PC-9 (cell line): ENCODE results near the gene CAPZA1. TPM values are rescaled to one million over a fixed set of nuclear protein-coding genes. Genes with fewer than 3 reads are reported as not detected.

Source experiments
- BruUV-seq: library from RNA; stranded (reverse); fragments of 400-500 nt; replicated peaks from 2 replicates; lab custom pipeline; 2021; lab: Mats Ljungman, UMichigan
- CTCF ChIA-PET: fragments of 300-600 bp; sonication (Branson Sonifier 250); formaldehyde crosslinking; loops from one replicate; lab custom pipeline; 2022; ENCODE audit warnings: antibody characterized with exemption; lab: Charles Lee
- POLR2A ChIA-PET: fragments of 300-600 bp; sonication (Branson Sonifier 250); formaldehyde crosslinking; loops from one replicate; lab custom pipeline; 2022; ENCODE audit warnings: antibody characterized with exemption; ENCODE audit not compliant: unreplicated experiment; lab: Charles Lee
- DNase-seq, 2 experiments: peaks; one replicate each; pipeline versions ENCODE4 v3.0.0 to v3.0.0-alpha.2; 2015 to 2022; ENCODE audit warnings: mixed read lengths in 1 of 2
- H2AFZ ChIP-seq: fragments of 200-600 bp; sonication (generic); 2 replicates; pipeline ENCODE4 v1.8.1; 2017; ENCODE audit warnings: antibody characterized with exemption
- H3F3A ChIP-seq: fragments of 200-600 bp; sonication (generic); 2 replicates; pipeline ENCODE4 v1.8.1; 2017; ENCODE audit warnings: antibody characterized with exemption, mild to moderate bottlenecking, low read depth; ENCODE audit not compliant: insufficient read depth
- H3K27ac ChIP-seq: fragments of 200-600 bp; sonication (generic); 2 replicates; pipeline ENCODE4 v1.6.1; 2016; ENCODE audit warnings: mixed run types
- H3K27me3 ChIP-seq: fragments of 200-600 bp; sonication (generic); 2 replicates; pipeline ENCODE4 v1.6.1; 2016; ENCODE audit warnings: low read depth, mixed run types; ENCODE audit not compliant: insufficient read depth
- H3K36me3 ChIP-seq: fragments of 200-600 bp; sonication (generic); 2 replicates; pipeline ENCODE4 v1.6.1; 2016; ENCODE audit warnings: low read depth, mixed run types
- H3K4me1 ChIP-seq: fragments of 200-600 bp; sonication (generic); replicated peaks from 2 replicates; pipeline ENCODE4 v1.6.1; 2016; ENCODE audit warnings: mixed run types; ENCODE audit not compliant: insufficient read depth
- H3K4me2 ChIP-seq: fragments of 200-600 bp; sonication (generic); 2 replicates; pipeline ENCODE4 v1.6.1; 2017; ENCODE audit warnings: mixed run types
- H3K4me3 ChIP-seq: fragments of 200-600 bp; sonication (generic); 2 replicates; pipeline ENCODE4 v1.6.1; 2016; ENCODE audit warnings: mixed run types
- H3K79me2 ChIP-seq: fragments of 200-600 bp; sonication (generic); 2 replicates; pipeline ENCODE4 v1.6.1; 2017; ENCODE audit warnings: low read depth, mixed run types
- H3K9me2 ChIP-seq: fragments of 200-600 bp; sonication (generic); 2 replicates; pipeline ENCODE4 v1.8.1; 2017; ENCODE audit warnings: mild to moderate bottlenecking; ENCODE audit not compliant: insufficient read depth
- H3K9me3 ChIP-seq: fragments of 200-600 bp; sonication (generic); 2 replicates; pipeline ENCODE4 v1.8.1; 2016; ENCODE audit warnings: low read depth; ENCODE audit not compliant: insufficient read depth
- H4K20me1 ChIP-seq: fragments of 200-600 bp; sonication (generic); 2 replicates; pipeline ENCODE4 v1.8.1; 2017; ENCODE audit not compliant: insufficient read depth
- EZH2 ChIP-seq: fragments of 200-600 bp; sonication (generic); IDR thresholded peaks from 2 replicates; pipeline ENCODE4 v1.8.0; 2017; ENCODE audit warnings: antibody characterized with exemption, low read depth
- intact Hi-C: fragments of 100-400 bp; cut with micrococcal nuclease; formaldehyde crosslinking; loops from one replicate; pipeline ENCODE4 v1.10.0; 2022; ENCODE audit not compliant: unreplicated experiment
- total RNA-seq: library from RNA; stranded (reverse); gene quantifications from 2 replicates; pipeline ENCODE4 v1.2.3, GENCODE V29; 2021
- TF ChIP-seq, protein P1 (sequence below): fragments of 200-600 bp; sonication (generic); conservative IDR thresholded peaks from 2 replicates; pipeline ENCODE4 v1.6.1; 2017; ENCODE audit warnings: mixed run types, antibody characterized with exemption, mild to moderate bottlenecking, moderate library complexity

CAPZA1 gene
- total RNA-seq, 1 experiment from 2014 or later: 145 TPM

- no peak for DNase-seq
- no peaks in the 10 kb centered on the region for H3F3A ChIP-seq
- no peak overlapping the region for H3K4me2 ChIP-seq
- peaks cover 5% of the 10 kb centered on the region; the same call in 1 of the 2 replicates for H3K36me3 ChIP-seq
- H3K79me2 ChIP-seq: 0 out of 2 replicates have a peak, but pooled peaks cover 5% of the 10 kb centered on the region
- no peak overlapping the region for H3K4me3 ChIP-seq
- intact Hi-C loops: no loop called here
- no peak overlapping the region for H3K27ac ChIP-seq
- CTCF ChIA-PET: no interaction called here
- no peaks in the 10 kb centered on the region for H3K4me1 ChIP-seq
- POLR2A ChIA-PET: no interaction called here
- no peaks in the 10 kb centered on the region for H3K27me3 ChIP-seq
- H2AFZ ChIP-seq: no peak overlapping the region
- no TSS peak for BruUV-seq
- no peaks in the 10 kb centered on the region for H3K9me2 ChIP-seq
- no peaks in the 10 kb centered on the region for H3K9me3 ChIP-seq
- no peaks in the 10 kb centered on the region for H4K20me1 ChIP-seq
- no peak for TF ChIP-seq EZH2
- TF ChIP-seq, protein P1, sequence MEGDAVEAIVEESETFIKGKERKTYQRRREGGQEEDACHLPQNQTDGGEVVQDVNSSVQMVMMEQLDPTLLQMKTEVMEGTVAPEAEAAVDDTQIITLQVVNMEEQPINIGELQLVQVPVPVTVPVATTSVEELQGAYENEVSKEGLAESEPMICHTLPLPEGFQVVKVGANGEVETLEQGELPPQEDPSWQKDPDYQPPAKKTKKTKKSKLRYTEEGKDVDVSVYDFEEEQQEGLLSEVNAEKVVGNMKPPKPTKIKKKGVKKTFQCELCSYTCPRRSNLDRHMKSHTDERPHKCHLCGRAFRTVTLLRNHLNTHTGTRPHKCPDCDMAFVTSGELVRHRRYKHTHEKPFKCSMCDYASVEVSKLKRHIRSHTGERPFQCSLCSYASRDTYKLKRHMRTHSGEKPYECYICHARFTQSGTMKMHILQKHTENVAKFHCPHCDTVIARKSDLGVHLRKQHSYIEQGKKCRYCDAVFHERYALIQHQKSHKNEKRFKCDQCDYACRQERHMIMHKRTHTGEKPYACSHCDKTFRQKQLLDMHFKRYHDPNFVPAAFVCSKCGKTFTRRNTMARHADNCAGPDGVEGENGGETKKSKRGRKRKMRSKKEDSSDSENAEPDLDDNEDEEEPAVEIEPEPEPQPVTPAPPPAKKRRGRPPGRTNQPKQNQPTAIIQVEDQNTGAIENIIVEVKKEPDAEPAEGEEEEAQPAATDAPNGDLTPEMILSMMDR: no peak
These were observed 70.2 kb downstream of the CAPZA1 start for GRCh38 chr1:112689842-112690237.

GRCh38 chr1:112692681-112693080, 73.0 kb downstream of the CAPZA1 start:
- CTCF ChIA-PET: no interaction called here
- POLR2A ChIA-PET: no interaction called here

DNA sequence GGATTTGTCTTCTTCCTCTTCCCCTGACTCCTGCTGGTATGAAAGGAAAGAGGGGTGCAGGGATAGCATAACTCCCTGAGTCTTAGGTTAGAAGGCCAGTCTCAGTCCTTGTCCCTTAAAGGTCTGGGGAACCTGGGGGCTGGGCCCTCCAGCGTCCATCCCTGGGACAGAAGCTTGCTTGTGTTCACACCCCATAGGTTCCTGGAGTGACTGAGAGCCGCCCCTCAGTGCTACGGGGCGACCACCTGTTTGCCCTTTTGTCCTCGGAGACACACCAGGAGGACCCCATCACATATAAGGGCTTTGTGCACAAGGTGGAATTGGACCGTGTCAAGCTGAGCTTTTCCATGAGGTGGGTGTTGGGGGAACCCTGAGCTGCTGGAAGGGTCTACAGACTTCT, 74.2 kb downstream of the CAPZA1 start:
- DNase-seq: no peak
- Histone ChIP-seq H3K4me1 (peaks cover 7% of the 10 kb centered on the region), H3F3A (peaks cover 19% of the 10 kb centered on the region; the same call in 1 of the 2 replicates), H4K20me1 (no peaks in the 10 kb centered on the region), H3K79me2 (no peaks in the 10 kb centered on the region), H3K9me3 (no peaks in the 10 kb centered on the region), H3K4me2 (no peak overlapping the region), H3K36me3 (peaks cover 10% of the 10 kb centered on the region; the same call in 1 of the 2 replicates), H3K27ac (no peak overlapping the region), H3K9me2 (no peaks in the 10 kb centered on the region), H3K27me3 (no peaks in the 10 kb centered on the region), H2AFZ (no peak overlapping the region), H3K4me3 (no peak overlapping the region)
- ChIA-PET POLR2A (no interaction called here), CTCF (no interaction called here)
- TF ChIP-seq, protein P1: no peak
- no peak for TF ChIP-seq EZH2
- BruUV-seq: no TSS peak
- intact Hi-C loops: no loop called here

More at GRCh38 chr1:112692681-112693080, 73.0 kb downstream of the CAPZA1 start:
- H3K4me3 ChIP-seq: no peak overlapping the region
- no peaks in the 10 kb centered on the region for H4K20me1 ChIP-seq
- no peak for TF ChIP-seq EZH2
- TF ChIP-seq, protein P1: no peak
- intact Hi-C loops: no loop called here
- DNase-seq: no peak
- H2AFZ ChIP-seq: no peak overlapping the region
- no peaks in the 10 kb centered on the region for H3K9me2 ChIP-seq
- peaks cover 5% of the 10 kb centered on the region; the same call in 1 of the 2 replicates for H3K36me3 ChIP-seq
- H3K27ac ChIP-seq: no peak overlapping the region
- H3K79me2 ChIP-seq: no peaks in the 10 kb centered on the region
- peaks cover 10% of the 10 kb centered on the region; the same call in 1 of the 2 replicates for H3F3A ChIP-seq
- no peaks in the 10 kb centered on the region for H3K4me1 ChIP-seq
- no peak overlapping the region for H3K4me2 ChIP-seq
- no TSS peak for BruUV-seq
- no peaks in the 10 kb centered on the region for H3K27me3 ChIP-seq
- H3K9me3 ChIP-seq: no peaks in the 10 kb centered on the region
